Choroid plexus epithelial cell (primary cell): Measurements from ENCODE around the gene MGME1.

Source experiments
- DNase-seq: peaks from one replicate; pipeline ENCODE4 v3.0.0-alpha.2; 2010; ENCODE audit warnings: low read depth
- H3K4me3 ChIP-seq: 2 replicates; pipeline ENCODE4 v1.5.1; 2011; ENCODE audit warnings: low read depth, mild to moderate bottlenecking, control low read depth, low read length, moderate library complexity
- CTCF ChIP-seq: conservative IDR thresholded peaks from 2 replicates; pipeline ENCODE4 v1.5.1; 2011; ENCODE audit warnings: low read depth, mild to moderate bottlenecking, control low read depth, inconsistent platforms, low read length, moderate library complexity

The MGME1 gene

DNA sequence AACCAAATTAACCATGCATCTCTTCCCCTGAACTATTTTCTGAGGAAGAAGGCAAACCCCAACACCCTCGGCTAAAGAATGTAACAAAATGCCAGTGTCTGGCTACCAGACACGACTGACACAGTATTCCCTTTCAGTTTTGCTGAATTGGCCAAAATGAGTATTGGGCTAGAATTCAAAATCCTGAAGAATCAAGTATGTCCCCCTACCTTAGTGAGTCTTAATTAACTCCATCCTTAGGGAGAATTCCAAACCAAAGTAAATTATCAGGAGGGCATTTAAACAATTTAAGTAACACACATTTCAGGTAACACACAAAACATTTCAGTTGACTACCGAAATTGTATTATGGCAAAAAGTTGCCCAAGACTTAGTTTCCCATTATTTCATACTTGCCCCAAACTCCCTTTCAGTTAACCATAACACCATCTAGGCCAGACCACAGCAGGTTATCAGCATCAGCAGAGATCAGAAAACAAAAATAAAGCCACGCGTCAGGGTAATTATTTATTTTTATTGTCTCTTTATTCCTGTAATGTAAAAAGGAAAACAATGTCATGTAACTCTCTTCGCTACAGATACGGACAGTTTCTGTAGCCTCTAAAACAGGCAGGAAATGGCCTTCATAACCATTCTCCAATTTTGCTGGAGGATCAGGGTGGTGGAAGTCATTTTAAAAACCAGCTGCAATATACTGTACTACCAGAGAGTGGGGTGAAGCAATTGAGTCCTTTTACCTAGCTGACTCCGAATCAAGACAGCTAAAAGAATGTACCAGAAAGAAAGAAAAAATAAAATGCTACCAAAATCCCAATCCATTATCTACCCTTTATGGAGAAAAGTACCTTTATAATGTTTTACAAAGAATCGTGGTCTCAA is 2.1 kb upstream of the MGME1 start:
- peak; percentile 73 for DNase-seq
- peak overlapping the region; percentile 90 for H3K4me3 ChIP-seq

DNA sequence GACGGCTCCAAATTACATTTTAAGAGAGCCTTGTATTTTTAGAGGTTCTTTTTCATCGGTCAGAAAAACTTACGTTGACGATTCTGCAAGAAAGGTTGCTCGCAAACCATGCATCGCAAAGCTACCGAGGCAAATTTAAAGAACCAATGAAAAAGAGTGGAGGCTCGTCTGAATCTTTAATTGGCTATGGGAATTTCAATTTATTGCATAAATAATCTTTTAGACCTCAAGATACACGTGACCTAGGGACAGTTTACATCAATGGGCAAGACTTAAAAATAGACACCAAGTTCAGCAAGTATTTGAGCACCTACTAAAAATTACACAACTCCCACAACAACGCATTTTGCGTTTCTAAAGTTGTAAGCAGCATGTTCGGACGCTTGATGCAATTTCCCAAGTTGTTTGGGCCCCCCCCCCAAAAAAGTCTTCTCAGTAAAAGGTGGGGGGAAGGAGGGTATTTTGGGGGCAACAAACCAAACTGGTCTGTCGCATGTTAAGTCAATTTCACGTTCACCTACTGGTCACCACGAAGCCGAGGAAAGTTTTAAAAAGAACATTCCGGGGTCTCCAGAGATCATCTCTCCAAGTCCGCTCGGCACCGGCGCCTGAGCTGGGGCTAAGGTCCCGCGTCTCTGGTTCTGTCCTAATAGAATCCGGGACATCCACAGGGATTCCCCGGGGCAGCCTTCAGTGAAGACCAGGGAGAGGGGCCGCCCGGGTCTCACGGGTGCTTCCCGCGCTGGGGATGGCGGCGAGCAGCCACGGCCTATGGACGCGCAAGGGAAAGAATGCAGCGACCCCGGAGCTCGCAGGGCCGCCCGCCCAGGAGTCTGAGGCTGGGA is 1.1 kb upstream of the MGME1 start:
- TF ChIP-seq CTCF, result no peak
- DNase-seq, result peak; percentile 77
- H3K4me3 ChIP-seq, result peak overlapping the region; percentile 90

More for the DNA sequence above, 2.1 kb upstream of the MGME1 start:
- TF ChIP-seq CTCF, result peak; percentile 40

DNA sequence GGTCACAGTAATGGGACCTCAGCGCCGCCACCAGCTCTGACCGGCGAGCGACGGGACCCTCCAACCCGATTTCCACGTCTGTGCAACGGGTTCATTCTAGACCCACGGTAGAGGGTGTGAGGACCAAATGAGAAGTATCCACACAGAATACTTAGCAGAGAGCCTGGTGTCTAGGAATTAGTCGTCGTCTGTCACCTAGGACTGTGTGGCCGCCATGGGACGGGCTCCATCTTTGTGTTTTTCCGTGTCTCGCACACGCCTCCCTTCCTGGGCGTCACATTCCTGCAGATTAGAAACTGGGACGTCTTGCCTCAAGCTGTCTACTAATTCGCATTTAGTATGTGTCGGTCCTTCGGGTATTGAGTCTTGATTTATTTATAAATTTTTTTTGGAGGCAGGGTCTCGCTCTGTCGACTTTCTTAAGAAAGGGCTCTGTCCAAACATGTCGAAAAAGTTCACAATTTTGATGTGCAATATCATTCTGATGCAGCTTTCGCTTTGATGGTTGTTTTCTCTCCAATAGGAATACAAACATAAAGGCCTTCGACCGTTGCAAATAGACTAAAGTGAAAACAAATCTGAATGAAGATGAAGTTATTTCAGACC is 563 bp downstream of the MGME1 start:
- DNase-seq, result peak; percentile 35
- TF ChIP-seq CTCF, result no peak
- H3K4me3 ChIP-seq, result peak overlapping the region; percentile 90

DNA sequence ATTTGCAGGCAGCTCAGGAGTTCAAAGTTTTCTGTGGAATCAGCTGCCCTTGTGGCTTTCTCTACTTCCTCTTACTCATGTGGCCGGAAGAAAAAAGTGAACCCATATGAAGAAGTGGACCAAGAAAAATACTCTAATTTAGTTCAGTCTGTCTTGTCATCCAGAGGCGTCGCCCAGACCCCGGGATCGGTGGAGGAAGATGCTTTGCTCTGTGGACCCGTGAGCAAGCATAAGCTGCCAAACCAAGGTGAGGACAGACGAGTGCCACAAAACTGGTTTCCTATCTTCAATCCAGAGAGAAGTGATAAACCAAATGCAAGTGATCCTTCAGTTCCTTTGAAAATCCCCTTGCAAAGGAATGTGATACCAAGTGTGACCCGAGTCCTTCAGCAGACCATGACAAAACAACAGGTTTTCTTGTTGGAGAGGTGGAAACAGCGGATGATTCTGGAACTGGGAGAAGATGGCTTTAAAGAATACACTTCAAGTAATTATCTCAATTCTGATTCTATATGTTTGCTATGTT is 1.1 kb downstream of the MGME1 start:
- no peak for TF ChIP-seq CTCF
- DNase-seq, result peak; percentile 77
- H3K4me3 ChIP-seq, result peak overlapping the region; percentile 90

DNA sequence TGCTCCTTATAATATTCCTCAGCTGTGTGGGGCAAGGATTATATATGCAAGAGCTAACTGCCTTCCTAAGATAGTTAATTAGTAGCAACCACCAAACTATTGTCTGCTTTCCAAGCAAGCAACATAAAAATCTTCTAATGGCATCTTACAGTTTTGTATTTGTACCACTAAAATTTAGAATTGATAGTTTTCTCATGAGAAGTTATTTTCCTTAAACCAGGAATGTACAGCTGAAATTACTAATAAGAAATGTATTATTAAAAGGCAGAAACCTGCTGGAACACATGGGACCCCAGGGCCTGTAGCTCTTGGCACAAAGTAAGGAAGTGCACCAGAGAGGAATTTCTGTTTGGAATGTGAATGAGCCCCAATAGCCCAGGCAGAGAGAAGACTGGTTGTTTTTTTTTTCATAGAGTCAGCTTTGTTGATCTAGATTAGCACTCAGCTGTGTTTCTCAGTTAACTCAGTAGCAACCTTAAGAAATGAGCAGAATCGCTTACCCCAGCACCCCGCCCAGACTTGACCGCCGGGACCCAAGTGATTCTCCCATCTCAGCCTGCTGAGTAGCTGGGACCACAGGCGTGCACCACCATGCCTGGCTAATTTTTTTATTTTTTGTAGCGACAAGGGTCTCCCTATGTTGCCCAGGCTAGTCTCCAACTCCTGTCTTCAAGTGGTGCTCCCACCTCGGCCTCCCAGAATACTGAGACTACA is 2.6 kb downstream of the MGME1 start:
- peak; percentile 85 for DNase-seq
- H3K4me3 ChIP-seq, result peak overlapping the region; percentile 90
- no peak for TF ChIP-seq CTCF

- peak overlapping the region; percentile 90 for H3K4me3 ChIP-seq
- DNase-seq, result peak; percentile 60
- TF ChIP-seq CTCF, result no peak
Measured at GRCh38 chr20:17972121-17972520, 3.3 kb downstream of the MGME1 start.
